Lower leg skin (tissue), 3 donors: ENCODE data around the gene TRAPPC5.

Experiments
- POLR2A ChIP-seq, 2 donors: fragments of 450-650 bp; IDR thresholded peaks; one replicate each; pipeline ENCODE4 v1.6.1; 2016 to 2017; ENCODE audit warnings: antibody characterized with exemption in 2 of 2, mild to moderate bottlenecking in 1 of 2, moderate library complexity in 1 of 2
- TF ChIP-seq, protein P1 (sequence below), 3 donors: fragments of 450-650 bp; IDR thresholded peaks; one replicate each; pipeline ENCODE4 v1.5.1; 2016; ENCODE audit warnings: antibody characterized with exemption in 3 of 3, mild to moderate bottlenecking in 3 of 3, moderate library complexity in 2 of 3

GRCh38 chr19:7676376-7676775 is 4.3 kb upstream of the TRAPPC5 start:
- TF ChIP-seq, protein P1, sequence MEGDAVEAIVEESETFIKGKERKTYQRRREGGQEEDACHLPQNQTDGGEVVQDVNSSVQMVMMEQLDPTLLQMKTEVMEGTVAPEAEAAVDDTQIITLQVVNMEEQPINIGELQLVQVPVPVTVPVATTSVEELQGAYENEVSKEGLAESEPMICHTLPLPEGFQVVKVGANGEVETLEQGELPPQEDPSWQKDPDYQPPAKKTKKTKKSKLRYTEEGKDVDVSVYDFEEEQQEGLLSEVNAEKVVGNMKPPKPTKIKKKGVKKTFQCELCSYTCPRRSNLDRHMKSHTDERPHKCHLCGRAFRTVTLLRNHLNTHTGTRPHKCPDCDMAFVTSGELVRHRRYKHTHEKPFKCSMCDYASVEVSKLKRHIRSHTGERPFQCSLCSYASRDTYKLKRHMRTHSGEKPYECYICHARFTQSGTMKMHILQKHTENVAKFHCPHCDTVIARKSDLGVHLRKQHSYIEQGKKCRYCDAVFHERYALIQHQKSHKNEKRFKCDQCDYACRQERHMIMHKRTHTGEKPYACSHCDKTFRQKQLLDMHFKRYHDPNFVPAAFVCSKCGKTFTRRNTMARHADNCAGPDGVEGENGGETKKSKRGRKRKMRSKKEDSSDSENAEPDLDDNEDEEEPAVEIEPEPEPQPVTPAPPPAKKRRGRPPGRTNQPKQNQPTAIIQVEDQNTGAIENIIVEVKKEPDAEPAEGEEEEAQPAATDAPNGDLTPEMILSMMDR (IDR thresholded peaks at IDR 0.05), result no peak
- TF ChIP-seq POLR2A (IDR thresholded peaks at IDR 0.05), result no peak
